SIG-M5 (cell line): ENCODE results near the gene PDXP.
"Not testable (repeated sequence)": the region's sequence is repeated elsewhere in the genome, so short reads cannot be mapped to it uniquely, and the experiment has no call there.

Experiments
- DNase-seq: peaks from one replicate; lab custom pipeline; 2025; lab: John Stamatoyannopoulos, UW

Gene PDXP

GRCh38 chr22:37674951-37675929 is 16.7 kb downstream of the PDXP start, which contains the start of gene LGALS1:
Gene LGALS1, plus strand, starts transcription at chr22:37675636. Its CDS starts 67 bp downstream, at chr22:37675703.
- DNase-seq, result no peak

- no peak for DNase-seq
These were observed 17.6 kb downstream of the PDXP start for GRCh38 chr22:37675930-37676735.

GRCh38 chr22:37676736-37677492 is 18.4 kb downstream of the PDXP start:
- peak; percentile 24 for DNase-seq

GRCh38 chr22:37677493-37677974 is 19.0 kb downstream of the PDXP start:
- DNase-seq, result no peak

GRCh38 chr22:37678372-37678771 is 19.8 kb downstream of the PDXP start:
- DNase-seq, result no peak

- no peak for DNase-seq
These were observed 21.1 kb downstream of the PDXP start for GRCh38 chr22:37679670-37680069.

GRCh38 chr22:37680191-37680851 is 21.8 kb downstream of the PDXP start:
- no peak for DNase-seq

GRCh38 chr22:37681001-37681424 is 22.5 kb downstream of the PDXP start:
- DNase-seq, result no peak

GRCh38 chr22:37681556-37682049 is 23.1 kb downstream of the PDXP start:
- no peak for DNase-seq

- no peak for DNase-seq
These were observed 26.5 kb downstream of the PDXP start for GRCh38 chr22:37684803-37685615.

GRCh38 chr22:37686002-37686982 is 27.8 kb downstream of the PDXP start, which contains the start of gene NOL12:
Gene NOL12, plus strand, starts transcription at chr22:37686343. Its CDS starts 50 bp downstream, at chr22:37686393.
- no peak for DNase-seq

GRCh38 chr22:37690407-37690806 is 31.9 kb downstream of the PDXP start:
- DNase-seq, result no peak

GRCh38 chr22:37690901-37691504 is 32.5 kb downstream of the PDXP start:
- no peak for DNase-seq

- DNase-seq, result no peak
These were observed 34.2 kb downstream of the PDXP start for GRCh38 chr22:37692627-37693285.

GRCh38 chr22:37694131-37694530 is 35.6 kb downstream of the PDXP start:
- not testable (repeated sequence) for DNase-seq

GRCh38 chr22:37696260-37696656 is 37.7 kb downstream of the PDXP start:
- DNase-seq, result not testable (repeated sequence)

- no peak for DNase-seq
These were observed 38.4 kb downstream of the PDXP start, which contains the start of gene TRIOBP for GRCh38 chr22:37696657-37697537. Gene TRIOBP, plus strand, starts transcription at chr22:37697048. Its CDS starts 4,318 bp downstream, at chr22:37701366.
